ENCODE measurements around the gene SYTL1.

DNA sequence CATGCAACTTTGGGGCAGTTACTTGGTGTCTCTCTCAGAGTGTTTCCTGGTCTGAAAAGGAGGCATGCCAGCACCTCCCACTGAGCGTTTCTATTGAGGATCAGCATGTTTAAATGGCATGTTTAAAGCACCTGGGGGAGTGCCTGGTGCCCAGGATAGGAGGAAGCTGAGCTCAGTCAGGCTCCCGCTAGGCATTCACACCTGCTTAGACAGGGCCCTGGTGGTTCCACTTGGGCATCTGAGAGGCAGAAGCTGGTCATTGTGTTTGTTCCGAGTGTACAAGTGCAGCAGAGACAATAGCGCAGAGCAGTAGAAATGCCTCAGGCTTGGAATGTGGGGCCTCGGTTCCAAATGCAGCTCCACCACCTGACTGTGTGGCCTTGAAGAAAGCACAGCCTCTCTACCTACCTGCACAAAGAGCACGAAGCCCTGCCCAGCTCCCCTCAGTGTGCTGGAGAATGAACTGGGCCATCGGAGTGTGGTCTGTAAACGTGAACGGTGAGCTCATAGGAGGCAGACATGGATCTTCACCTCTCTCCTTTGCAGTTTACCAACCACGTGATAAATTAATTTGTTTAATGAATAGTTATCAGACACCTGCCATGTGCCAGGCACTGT, 40.1 kb upstream of the SYTL1 start:
- TF ChIP-seq, protein P1, sequence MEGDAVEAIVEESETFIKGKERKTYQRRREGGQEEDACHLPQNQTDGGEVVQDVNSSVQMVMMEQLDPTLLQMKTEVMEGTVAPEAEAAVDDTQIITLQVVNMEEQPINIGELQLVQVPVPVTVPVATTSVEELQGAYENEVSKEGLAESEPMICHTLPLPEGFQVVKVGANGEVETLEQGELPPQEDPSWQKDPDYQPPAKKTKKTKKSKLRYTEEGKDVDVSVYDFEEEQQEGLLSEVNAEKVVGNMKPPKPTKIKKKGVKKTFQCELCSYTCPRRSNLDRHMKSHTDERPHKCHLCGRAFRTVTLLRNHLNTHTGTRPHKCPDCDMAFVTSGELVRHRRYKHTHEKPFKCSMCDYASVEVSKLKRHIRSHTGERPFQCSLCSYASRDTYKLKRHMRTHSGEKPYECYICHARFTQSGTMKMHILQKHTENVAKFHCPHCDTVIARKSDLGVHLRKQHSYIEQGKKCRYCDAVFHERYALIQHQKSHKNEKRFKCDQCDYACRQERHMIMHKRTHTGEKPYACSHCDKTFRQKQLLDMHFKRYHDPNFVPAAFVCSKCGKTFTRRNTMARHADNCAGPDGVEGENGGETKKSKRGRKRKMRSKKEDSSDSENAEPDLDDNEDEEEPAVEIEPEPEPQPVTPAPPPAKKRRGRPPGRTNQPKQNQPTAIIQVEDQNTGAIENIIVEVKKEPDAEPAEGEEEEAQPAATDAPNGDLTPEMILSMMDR (IDR thresholded peaks at IDR 0.05; ENCODE audit: insufficient read depth, low read length) = no peak
- no peak for TF ChIP-seq POLR2AphosphoS5 (IDR thresholded peaks at IDR 0.05; ENCODE audit: low read depth)
- TF ChIP-seq GABPA (IDR thresholded peaks at IDR 0.05; ENCODE audit: low read depth) = no peak

Measured in HL-60 (cell line).